ENCODE data around the gene KCTD7.

- TF ChIP-seq, protein P1, sequence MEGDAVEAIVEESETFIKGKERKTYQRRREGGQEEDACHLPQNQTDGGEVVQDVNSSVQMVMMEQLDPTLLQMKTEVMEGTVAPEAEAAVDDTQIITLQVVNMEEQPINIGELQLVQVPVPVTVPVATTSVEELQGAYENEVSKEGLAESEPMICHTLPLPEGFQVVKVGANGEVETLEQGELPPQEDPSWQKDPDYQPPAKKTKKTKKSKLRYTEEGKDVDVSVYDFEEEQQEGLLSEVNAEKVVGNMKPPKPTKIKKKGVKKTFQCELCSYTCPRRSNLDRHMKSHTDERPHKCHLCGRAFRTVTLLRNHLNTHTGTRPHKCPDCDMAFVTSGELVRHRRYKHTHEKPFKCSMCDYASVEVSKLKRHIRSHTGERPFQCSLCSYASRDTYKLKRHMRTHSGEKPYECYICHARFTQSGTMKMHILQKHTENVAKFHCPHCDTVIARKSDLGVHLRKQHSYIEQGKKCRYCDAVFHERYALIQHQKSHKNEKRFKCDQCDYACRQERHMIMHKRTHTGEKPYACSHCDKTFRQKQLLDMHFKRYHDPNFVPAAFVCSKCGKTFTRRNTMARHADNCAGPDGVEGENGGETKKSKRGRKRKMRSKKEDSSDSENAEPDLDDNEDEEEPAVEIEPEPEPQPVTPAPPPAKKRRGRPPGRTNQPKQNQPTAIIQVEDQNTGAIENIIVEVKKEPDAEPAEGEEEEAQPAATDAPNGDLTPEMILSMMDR (conservative IDR thresholded peaks at IDR 0.05 in 1 of 2, IDR thresholded peaks at IDR 0.05 in 1 of 2; ENCODE audit: low read depth in 1 of 2, low read length in 2 of 2), result no peak
- TF ChIP-seq EZH2 (IDR thresholded peaks at IDR 0.05; ENCODE audit: low read length, missing control alignments), result no peak
These were observed 45.1 kb upstream of the KCTD7 start for GRCh38 chr7:66583490-66584110.
